K562 treated with DMSO at 1 percent for 48 hours (cell line): ENCODE results near the gene CPD. TPM values are rescaled to one million over a fixed set of nuclear protein-coding genes. Genes with fewer than 3 reads are reported as not detected.

ENCODE experiments used
- total RNA-seq: library from RNA; unstranded; fragments of 300-600 nt; gene quantifications from 2 replicates; pipeline ENCODE4 v1.2.3, GENCODE V29; 2022; ENCODE audit warnings: low replicate concordance; ENCODE audit errors: extremely low read depth

The CPD gene
- total RNA-seq: not detected in 2 replicates

GRCh38 chr17:30378825-30379302 lies at the start of gene CPD:
CPD (plus strand) TSS chr17:30378927; CDS start chr17:30378981, 54 bp downstream.

GRCh38 chr17:30333503-30334360 lies 45.0 kb upstream of the CPD start, which contains the start of gene TMIGD1:
TMIGD1 (minus strand) TSS chr17:30334057; CDS start chr17:30332133, 1,924 bp downstream.

GRCh38 chr17:30477083-30477773 lies 98.5 kb downstream of the CPD start, which contains the start of gene GOSR1:
GOSR1 (plus strand) TSS chr17:30477408; CDS start chr17:30477434, 26 bp downstream.

Other genes with a start within 250 kb of the CPD start
- gene SLC6A4, start 143.2 kb upstream of the CPD start, total RNA-seq: not detected in 2 replicates
- not detected in 2 replicates for gene BLMH, start 87.0 kb upstream of the CPD start, total RNA-seq
- gene TMIGD1, start 44.9 kb upstream of the CPD start, total RNA-seq: not detected in 2 replicates
- not detected in 2 replicates for gene GOSR1, start 98.5 kb downstream of the CPD start, total RNA-seq